Kidney (tissue), 14 donors: ENCODE measurements around the gene EYA4. TPM values are rescaled to one million over a fixed set of nuclear protein-coding genes. Genes with fewer than 3 reads are reported as not detected.
"Not testable (repeated sequence)": the region's sequence is repeated elsewhere in the genome, so short reads cannot be mapped to it uniquely, and the experiment has no call there.

ENCODE experiments used
- DNase-seq, 5 donors: peaks; one replicate each; pipeline ENCODE4 v3.0.0-alpha.2; 2013 to 2020
- FAIRE-seq: peaks from 2 replicates; lab custom pipeline; 2012; peaks lifted over from hg19 to GRCh38; lab: Jason Lieb, UNC
- H3K27ac ChIP-seq, 2 donors: one replicate each; pipeline ENCODE4 v1.7.0; 2013; ENCODE audit warnings: low read depth in 2 of 2, low read length in 2 of 2, inconsistent platforms in 1 of 2
- H3K27me3 ChIP-seq: one replicate; pipeline ENCODE4 v1.7.1; 2013; ENCODE audit warnings: low read length, inconsistent platforms; ENCODE audit not compliant: control insufficient read depth, insufficient read depth
- H3K36me3 ChIP-seq, 3 donors: one replicate each; pipeline versions ENCODE4 v1.7.0 to v1.7.1; 2013; ENCODE audit warnings: low read length in 3 of 3, control low read depth in 1 of 3, inconsistent platforms in 1 of 3; ENCODE audit not compliant: insufficient read depth in 3 of 3, control insufficient read depth in 2 of 3
- H3K4me1 ChIP-seq, 3 donors: one replicate each; pipeline versions ENCODE4 v1.7.0 to v1.7.1; 2013; ENCODE audit warnings: low read length in 3 of 3, inconsistent platforms in 1 of 3, low read depth in 1 of 3; ENCODE audit not compliant: control insufficient read depth in 2 of 3, insufficient read depth in 2 of 3
- H3K4me3 ChIP-seq, 3 donors: one replicate each; pipeline versions ENCODE4 v1.7.0 to v1.8.1; 2013; ENCODE audit warnings: low read length in 3 of 3, control low read depth in 1 of 3, inconsistent platforms in 1 of 3
- H3K9ac ChIP-seq, 3 donors: one replicate each; pipeline versions ENCODE4 v1.7.0 to v1.7.1; 2013; ENCODE audit warnings: low read length in 3 of 3, control low read depth in 1 of 3, inconsistent platforms in 1 of 3
- H3K9me3 ChIP-seq, 3 donors: one replicate each; pipeline versions ENCODE4 v1.7.0 to v1.7.1; 2013; ENCODE audit warnings: low read length in 3 of 3, control low read depth in 1 of 3, inconsistent platforms in 1 of 3; ENCODE audit not compliant: control insufficient read depth in 2 of 3, insufficient read depth in 1 of 3
- intact Hi-C: fragments of 100-400 bp; cut with DNase I; formaldehyde crosslinking; loops from one replicate; pipeline ENCODE4 v1.11.1; 2022
- polyA plus RNA-seq: library from polyadenylated mRNA; stranded (reverse); fragments of 350-450 nt; fragmentation: Illumina TruSeq; extraction: RNeasy Lipid Tissue Mini Kit (QIAGEN cat#74804); gene quantifications from one replicate; pipeline ENCODE4 v1.2.3, GENCODE V29; 2014; ENCODE audit warnings: low read depth, low replicate concordance; ENCODE audit not compliant: insufficient read depth
- total RNA-seq: library from RNA; stranded (reverse); fragmentation: NEBNext Ultra II Directional; extraction: Animal tissue kit (Norgen Biotek cat#: 25700); gene quantifications from one replicate; pipeline ENCODE4 v1.2.1, GENCODE V29; 2021
- TF ChIP-seq, protein P1 (sequence below): IDR thresholded peaks from 3 replicates; pipeline ENCODE4 v1.5.1; 2012; ENCODE audit warnings: mild to moderate bottlenecking, moderate library complexity, borderline replicate concordance; ENCODE audit not compliant: insufficient read depth; ENCODE audit errors: extremely low read depth
- donor health status: control.
- donor health status: control.
- donor health status: control.
- donor health status: control.
- donor health status: control.
- donor health status: DM: yes; HTN: yes; CAD: no.
- donor health status: Normal renal cell carcinoma (clear cell type).

Gene EYA4
- total and polyA plus RNA-seq, 2 donors from 2014 or later: 0.99 to 5.0 TPM

DNA sequence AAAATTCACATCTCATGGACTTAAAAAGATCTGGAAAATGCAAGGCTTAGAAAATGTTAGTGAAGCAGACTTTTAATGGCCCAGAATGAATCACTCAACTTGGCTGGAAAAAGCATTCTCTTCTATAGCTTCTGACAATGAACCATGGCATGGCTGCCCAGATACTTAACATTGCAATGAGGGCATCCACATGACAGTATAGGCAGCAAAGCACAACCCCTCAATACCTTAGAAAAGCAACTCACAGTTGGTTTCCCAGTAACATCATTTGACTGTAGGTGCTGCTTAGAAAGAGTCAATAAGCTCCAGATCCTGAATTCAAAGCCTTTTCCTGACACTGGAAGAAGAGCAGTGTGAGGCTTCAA is 155.8 kb downstream of the EYA4 start:
- Histone ChIP-seq H3K4me3 (no peak overlapping the region), H3K36me3 (no peaks in the 10 kb centered on the region), H3K9ac (no peak overlapping the region), H3K4me1 (no peaks in the 10 kb centered on the region), H3K27me3 (no peaks in the 10 kb centered on the region), H3K9me3 (no peaks in the 10 kb centered on the region), H3K27ac (no peak overlapping the region)
- FAIRE-seq (no peak), DNase-seq (no peak)
- TF ChIP-seq, protein P1, sequence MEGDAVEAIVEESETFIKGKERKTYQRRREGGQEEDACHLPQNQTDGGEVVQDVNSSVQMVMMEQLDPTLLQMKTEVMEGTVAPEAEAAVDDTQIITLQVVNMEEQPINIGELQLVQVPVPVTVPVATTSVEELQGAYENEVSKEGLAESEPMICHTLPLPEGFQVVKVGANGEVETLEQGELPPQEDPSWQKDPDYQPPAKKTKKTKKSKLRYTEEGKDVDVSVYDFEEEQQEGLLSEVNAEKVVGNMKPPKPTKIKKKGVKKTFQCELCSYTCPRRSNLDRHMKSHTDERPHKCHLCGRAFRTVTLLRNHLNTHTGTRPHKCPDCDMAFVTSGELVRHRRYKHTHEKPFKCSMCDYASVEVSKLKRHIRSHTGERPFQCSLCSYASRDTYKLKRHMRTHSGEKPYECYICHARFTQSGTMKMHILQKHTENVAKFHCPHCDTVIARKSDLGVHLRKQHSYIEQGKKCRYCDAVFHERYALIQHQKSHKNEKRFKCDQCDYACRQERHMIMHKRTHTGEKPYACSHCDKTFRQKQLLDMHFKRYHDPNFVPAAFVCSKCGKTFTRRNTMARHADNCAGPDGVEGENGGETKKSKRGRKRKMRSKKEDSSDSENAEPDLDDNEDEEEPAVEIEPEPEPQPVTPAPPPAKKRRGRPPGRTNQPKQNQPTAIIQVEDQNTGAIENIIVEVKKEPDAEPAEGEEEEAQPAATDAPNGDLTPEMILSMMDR: no peak
- intact Hi-C loops: no loop called here

DNA sequence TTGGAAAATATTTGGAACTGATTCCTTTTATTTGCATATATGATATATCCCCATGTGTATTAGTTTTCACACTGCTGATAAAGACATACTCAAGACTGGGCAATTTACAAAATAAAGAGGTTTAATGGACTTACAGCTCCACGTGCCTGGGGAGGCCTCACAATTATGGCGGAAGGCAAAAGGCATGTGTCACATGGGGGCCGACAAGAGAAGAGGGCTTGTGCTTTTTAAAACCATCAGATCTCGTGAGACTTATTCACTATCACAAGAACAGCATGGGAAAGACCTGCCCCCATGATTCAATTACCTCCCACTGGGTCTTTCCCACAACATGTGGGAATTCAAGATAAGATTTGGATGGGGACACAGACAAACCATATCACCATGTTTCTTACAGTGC is 156.4 kb downstream of the EYA4 start:
- H3K9ac ChIP-seq, DNase-seq, H3K27me3 ChIP-seq, FAIRE-seq, H3K4me1 ChIP-seq, intact Hi-C loops, H3K36me3 ChIP-seq, H3K27ac ChIP-seq, H3K9me3 ChIP-seq, H3K4me3 ChIP-seq: not testable (repeated sequence)

DNA sequence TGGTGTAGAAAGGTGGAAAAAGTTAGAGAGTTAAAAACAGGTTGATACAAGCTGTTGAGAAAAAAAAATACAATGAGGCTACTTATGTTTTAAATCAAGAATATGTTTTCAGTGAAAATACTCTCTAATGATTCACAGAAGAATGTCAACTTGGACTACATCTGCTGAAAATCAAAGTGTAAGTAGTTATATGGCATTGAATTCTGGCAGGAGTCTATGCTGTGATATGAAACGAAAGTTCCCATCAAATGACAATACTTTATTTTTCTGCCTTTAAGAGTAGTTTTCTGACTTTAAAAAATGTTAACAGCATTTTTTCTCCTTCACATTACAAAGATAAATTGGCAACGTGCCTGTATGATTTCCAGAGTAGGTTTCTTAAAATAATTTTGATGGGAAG is 158.3 kb downstream of the EYA4 start:
- no peaks in the 10 kb centered on the region for H3K36me3 ChIP-seq
- TF ChIP-seq, protein P1: no peak
- DNase-seq (no peak), FAIRE-seq (no peak)
- no peak overlapping the region for H3K4me3 ChIP-seq
- no peaks in the 10 kb centered on the region for H3K4me1 ChIP-seq
- H3K27me3 ChIP-seq: no peaks in the 10 kb centered on the region
- H3K9ac ChIP-seq: no peak overlapping the region
- no peak overlapping the region for H3K27ac ChIP-seq
- no peaks in the 10 kb centered on the region for H3K9me3 ChIP-seq
- intact Hi-C loops: no loop called here

DNA sequence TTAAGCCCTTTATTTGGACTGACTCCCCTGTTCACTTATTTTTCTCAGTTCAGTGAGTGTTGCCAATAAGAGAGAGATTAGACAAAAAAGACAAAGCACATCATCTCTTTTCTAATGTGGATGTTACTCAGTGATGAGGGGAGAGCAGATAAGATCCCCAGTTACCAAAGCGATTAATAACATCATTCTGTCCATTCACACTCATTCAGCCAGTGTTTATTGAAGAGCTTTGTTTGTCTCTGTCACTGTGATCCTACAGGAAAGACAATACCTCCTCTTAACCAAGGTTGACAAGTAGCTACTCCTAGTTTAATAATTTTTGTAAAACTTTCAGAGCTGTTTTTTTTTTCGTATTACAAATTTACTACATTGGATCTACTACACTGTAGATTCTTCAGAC is 163.0 kb downstream of the EYA4 start:
- H3K36me3 ChIP-seq: no peaks in the 10 kb centered on the region
- intact Hi-C loops: no loop called here
- no peak overlapping the region for H3K9ac ChIP-seq
- H3K9me3 ChIP-seq: no peaks in the 10 kb centered on the region
- H3K27me3 ChIP-seq: no peaks in the 10 kb centered on the region
- FAIRE-seq: no peak
- TF ChIP-seq, protein P1: no peak
- no peak overlapping the region for H3K27ac ChIP-seq
- no peak for DNase-seq
- H3K4me1 ChIP-seq: no peaks in the 10 kb centered on the region
- H3K4me3 ChIP-seq: no peak overlapping the region
